ENCODE measurements around the gene PRTFDC1.

DNA sequence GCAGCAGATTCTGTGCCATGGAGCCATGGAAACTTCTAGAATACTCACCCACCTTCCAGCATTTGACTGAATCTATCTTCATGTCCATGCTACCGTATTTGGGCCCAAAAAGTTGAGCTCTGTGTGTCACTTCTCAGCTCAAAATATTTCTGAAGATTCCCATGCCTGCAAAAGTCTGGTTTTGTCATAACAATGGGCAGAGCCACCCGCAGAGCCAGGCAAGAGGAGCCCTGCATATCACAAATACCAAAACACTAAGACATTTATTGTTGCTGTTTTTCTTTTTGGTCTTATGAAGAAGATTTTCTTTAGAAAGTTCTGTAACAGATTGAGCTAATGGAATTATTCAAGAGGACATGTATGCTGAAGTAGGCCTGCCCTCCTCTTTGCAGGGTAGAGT, 68.1 kb downstream of the PRTFDC1 start:
- TF ChIP-seq EZH2 (IDR thresholded peaks at IDR 0.05), result no peak
- TF ChIP-seq, protein P1, sequence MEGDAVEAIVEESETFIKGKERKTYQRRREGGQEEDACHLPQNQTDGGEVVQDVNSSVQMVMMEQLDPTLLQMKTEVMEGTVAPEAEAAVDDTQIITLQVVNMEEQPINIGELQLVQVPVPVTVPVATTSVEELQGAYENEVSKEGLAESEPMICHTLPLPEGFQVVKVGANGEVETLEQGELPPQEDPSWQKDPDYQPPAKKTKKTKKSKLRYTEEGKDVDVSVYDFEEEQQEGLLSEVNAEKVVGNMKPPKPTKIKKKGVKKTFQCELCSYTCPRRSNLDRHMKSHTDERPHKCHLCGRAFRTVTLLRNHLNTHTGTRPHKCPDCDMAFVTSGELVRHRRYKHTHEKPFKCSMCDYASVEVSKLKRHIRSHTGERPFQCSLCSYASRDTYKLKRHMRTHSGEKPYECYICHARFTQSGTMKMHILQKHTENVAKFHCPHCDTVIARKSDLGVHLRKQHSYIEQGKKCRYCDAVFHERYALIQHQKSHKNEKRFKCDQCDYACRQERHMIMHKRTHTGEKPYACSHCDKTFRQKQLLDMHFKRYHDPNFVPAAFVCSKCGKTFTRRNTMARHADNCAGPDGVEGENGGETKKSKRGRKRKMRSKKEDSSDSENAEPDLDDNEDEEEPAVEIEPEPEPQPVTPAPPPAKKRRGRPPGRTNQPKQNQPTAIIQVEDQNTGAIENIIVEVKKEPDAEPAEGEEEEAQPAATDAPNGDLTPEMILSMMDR (IDR thresholded peaks at IDR 0.05 in 2 of 3, conservative IDR thresholded peaks at IDR 0.05 in 1 of 3; ENCODE audit: borderline replicate concordance in 1 of 3, insufficient read depth in 1 of 3, low read depth in 2 of 3, low read length in 2 of 3), result no peak
- TF ChIP-seq ZNF274 (IDR thresholded peaks at IDR 0.05; ENCODE audit: low read depth, low read length), result no peak
- no peak for TF ChIP-seq ZBTB33 (IDR thresholded peaks at IDR 0.05; ENCODE audit: extremely low read depth, insufficient replicate concordance, low read length)
- no peak for TF ChIP-seq SP1 (IDR thresholded peaks at IDR 0.05; ENCODE audit: low read depth)
- no peak for TF ChIP-seq POLR2AphosphoS5 (IDR thresholded peaks at IDR 0.05; ENCODE audit: low read depth, low read length)
- no peak for TF ChIP-seq FOSL1 (IDR thresholded peaks at IDR 0.05; ENCODE audit: low read depth)
- TF ChIP-seq, protein P2, sequence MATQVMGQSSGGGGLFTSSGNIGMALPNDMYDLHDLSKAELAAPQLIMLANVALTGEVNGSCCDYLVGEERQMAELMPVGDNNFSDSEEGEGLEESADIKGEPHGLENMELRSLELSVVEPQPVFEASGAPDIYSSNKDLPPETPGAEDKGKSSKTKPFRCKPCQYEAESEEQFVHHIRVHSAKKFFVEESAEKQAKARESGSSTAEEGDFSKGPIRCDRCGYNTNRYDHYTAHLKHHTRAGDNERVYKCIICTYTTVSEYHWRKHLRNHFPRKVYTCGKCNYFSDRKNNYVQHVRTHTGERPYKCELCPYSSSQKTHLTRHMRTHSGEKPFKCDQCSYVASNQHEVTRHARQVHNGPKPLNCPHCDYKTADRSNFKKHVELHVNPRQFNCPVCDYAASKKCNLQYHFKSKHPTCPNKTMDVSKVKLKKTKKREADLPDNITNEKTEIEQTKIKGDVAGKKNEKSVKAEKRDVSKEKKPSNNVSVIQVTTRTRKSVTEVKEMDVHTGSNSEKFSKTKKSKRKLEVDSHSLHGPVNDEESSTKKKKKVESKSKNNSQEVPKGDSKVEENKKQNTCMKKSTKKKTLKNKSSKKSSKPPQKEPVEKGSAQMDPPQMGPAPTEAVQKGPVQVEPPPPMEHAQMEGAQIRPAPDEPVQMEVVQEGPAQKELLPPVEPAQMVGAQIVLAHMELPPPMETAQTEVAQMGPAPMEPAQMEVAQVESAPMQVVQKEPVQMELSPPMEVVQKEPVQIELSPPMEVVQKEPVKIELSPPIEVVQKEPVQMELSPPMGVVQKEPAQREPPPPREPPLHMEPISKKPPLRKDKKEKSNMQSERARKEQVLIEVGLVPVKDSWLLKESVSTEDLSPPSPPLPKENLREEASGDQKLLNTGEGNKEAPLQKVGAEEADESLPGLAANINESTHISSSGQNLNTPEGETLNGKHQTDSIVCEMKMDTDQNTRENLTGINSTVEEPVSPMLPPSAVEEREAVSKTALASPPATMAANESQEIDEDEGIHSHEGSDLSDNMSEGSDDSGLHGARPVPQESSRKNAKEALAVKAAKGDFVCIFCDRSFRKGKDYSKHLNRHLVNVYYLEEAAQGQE (IDR thresholded peaks at IDR 0.05; ENCODE audit: low read depth), result no peak
- TF ChIP-seq YY1 (IDR thresholded peaks at IDR 0.05; ENCODE audit: extremely low read depth, insufficient replicate concordance, low read depth, low read length), result no peak
- no peak for TF ChIP-seq ELF1 (IDR thresholded peaks at IDR 0.05; ENCODE audit: borderline replicate concordance, low read depth)
- TF ChIP-seq POLR2A (IDR thresholded peaks at IDR 0.05; ENCODE audit: borderline replicate concordance, extremely low read depth, insufficient read depth, insufficient read length), result no peak

Measured in HCT116 (cell line).